NCI-H82 (cell line): ENCODE results near the gene CLTCL1.

Source experiments
- DNase-seq: peaks from one replicate; lab custom pipeline; 2025; lab: John Stamatoyannopoulos, UW

The CLTCL1 gene

DNA sequence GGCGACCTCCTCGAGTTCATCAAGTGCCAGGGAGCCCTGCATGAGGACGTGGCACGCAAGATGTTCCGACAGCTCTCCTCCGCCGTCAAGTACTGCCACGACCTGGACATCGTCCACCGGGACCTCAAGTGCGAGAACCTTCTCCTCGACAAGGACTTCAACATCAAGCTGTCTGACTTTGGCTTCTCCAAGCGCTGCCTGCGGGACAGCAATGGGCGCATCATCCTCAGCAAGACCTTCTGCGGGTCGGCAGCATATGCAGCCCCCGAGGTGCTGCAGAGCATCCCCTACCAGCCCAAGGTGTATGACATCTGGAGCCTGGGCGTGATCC lies 159.9 kb downstream of the CLTCL1 start:
- DNase-seq, result no peak

GRCh38 chr22:19130959-19131684 lies 160.4 kb downstream of the CLTCL1 start, which contains the start of gene TSSK2:
TSS of gene TSSK2 (plus strand) at chr22:19131308. CDS start at chr22:19131400, 92 bp downstream.
- no peak for DNase-seq

- DNase-seq, result no peak
Observed at GRCh38 chr22:19129871-19130270, 161.6 kb downstream of the CLTCL1 start.
